GM06990 (cell line): ENCODE measurements around the gene CCSER2.

Experiments
- DNase-seq: peaks from one replicate; pipeline ENCODE4 v3.0.0-alpha.2; 2011; ENCODE audit not compliant: insufficient read length; ENCODE audit errors: extremely low read depth
- H3K27me3 ChIP-seq: replicated peaks from 2 replicates; pipeline ENCODE4 v1.6.0; 2011; ENCODE audit warnings: low read length; ENCODE audit not compliant: control insufficient read depth, insufficient read depth
- H3K36me3 ChIP-seq: 2 replicates; pipeline ENCODE4 v1.5.1; 2011; ENCODE audit warnings: low read length; ENCODE audit not compliant: control insufficient read depth, insufficient read depth
- H3K4me3 ChIP-seq: replicated peaks from 2 replicates; pipeline ENCODE4 v1.5.1; 2011; ENCODE audit warnings: low read depth, mild to moderate bottlenecking, control low read depth, low read length
- CTCF ChIP-seq: IDR thresholded peaks from 2 replicates; pipeline ENCODE4 v1.5.1; 2011; ENCODE audit warnings: low read length, control low read depth, mild to moderate bottlenecking, inconsistent platforms; ENCODE audit not compliant: insufficient read depth, poor library complexity, severe bottlenecking

CCSER2 gene

GRCh38 chr10:84375881-84376280, 47.5 kb downstream of the CCSER2 start:
- Histone ChIP-seq H3K27me3 (no peaks in the 10 kb centered on the region), H3K36me3 (no peaks in the 10 kb centered on the region), H3K4me3 (no peak overlapping the region)
- no peak for TF ChIP-seq CTCF
- no peak for DNase-seq

- DNase-seq, result no peak
- H3K4me3 ChIP-seq, result no peak overlapping the region
- no peaks in the 10 kb centered on the region for H3K36me3 ChIP-seq
- no peaks in the 10 kb centered on the region for H3K27me3 ChIP-seq
- TF ChIP-seq CTCF, result no peak
Observed at GRCh38 chr10:84388148-84388547, 59.8 kb downstream of the CCSER2 start.

GRCh38 chr10:84390364-84390763, 62.0 kb downstream of the CCSER2 start:
- no peaks in the 10 kb centered on the region for H3K36me3 ChIP-seq
- H3K4me3 ChIP-seq, result no peak overlapping the region
- DNase-seq, result no peak
- H3K27me3 ChIP-seq, result no peaks in the 10 kb centered on the region
- no peak for TF ChIP-seq CTCF

GRCh38 chr10:84391326-84391725, 62.9 kb downstream of the CCSER2 start:
- no peak overlapping the region for H3K4me3 ChIP-seq
- TF ChIP-seq CTCF, result no peak
- no peaks in the 10 kb centered on the region for H3K36me3 ChIP-seq
- no peak for DNase-seq
- no peaks in the 10 kb centered on the region for H3K27me3 ChIP-seq

GRCh38 chr10:84392181-84392580, 63.8 kb downstream of the CCSER2 start:
- Histone ChIP-seq H3K36me3 (no peaks in the 10 kb centered on the region), H3K27me3 (no peaks in the 10 kb centered on the region), H3K4me3 (no peak overlapping the region)
- DNase-seq, result no peak
- no peak for TF ChIP-seq CTCF

- H3K27me3 ChIP-seq, result no peaks in the 10 kb centered on the region
- no peak for TF ChIP-seq CTCF
- H3K4me3 ChIP-seq, result no peak overlapping the region
- DNase-seq, result no peak
- no peaks in the 10 kb centered on the region for H3K36me3 ChIP-seq
Observed at GRCh38 chr10:84395581-84395980, 67.2 kb downstream of the CCSER2 start.
